Activated CD8-positive, alpha-beta memory T cell treated with anti-CD3 and anti-CD28 coated beads, Interleukin-2, amount 50 U/mL, for 48 hours (primary cell): Measurements from ENCODE around the gene PIGZ.

Experiments used
- DNase-seq: peaks from one replicate; pipeline ENCODE4 v3.0.0-alpha.2; 2020

PIGZ gene

GRCh38 chr3:197001972-197002700, 33.5 kb upstream of the PIGZ start:
- DNase-seq: no peak

GRCh38 chr3:197001106-197001971, 32.7 kb upstream of the PIGZ start:
- DNase-seq: no peak

- no peak for DNase-seq
These were observed 31.6 kb upstream of the PIGZ start for GRCh38 chr3:197000211-197000610.

GRCh38 chr3:196998966-196999760, 30.5 kb upstream of the PIGZ start:
- no peak for DNase-seq

- DNase-seq: no peak
These were observed 28.7 kb upstream of the PIGZ start for GRCh38 chr3:196997311-196997710.

- DNase-seq: no peak
These were observed 28.0 kb upstream of the PIGZ start for GRCh38 chr3:196996454-196997265.

- DNase-seq: no peak
These were observed 27.2 kb upstream of the PIGZ start for GRCh38 chr3:196995646-196996355.

- DNase-seq: no peak
These were observed 26.4 kb upstream of the PIGZ start for GRCh38 chr3:196995027-196995426.

- no peak for DNase-seq
These were observed 25.4 kb upstream of the PIGZ start for GRCh38 chr3:196994056-196994455.

GRCh38 chr3:196992461-196993065, 23.9 kb upstream of the PIGZ start:
- DNase-seq: no peak

GRCh38 chr3:196991581-196992460, 23.2 kb upstream of the PIGZ start:
- no peak for DNase-seq

- no peak for DNase-seq
These were observed 22.0 kb upstream of the PIGZ start for GRCh38 chr3:196990601-196991007.

GRCh38 chr3:196989721-196990262, 21.2 kb upstream of the PIGZ start:
- DNase-seq: no peak

GRCh38 chr3:196988241-196989029, 19.8 kb upstream of the PIGZ start:
- DNase-seq: no peak

GRCh38 chr3:196987022-196987421, 18.4 kb upstream of the PIGZ start:
- no peak for DNase-seq

- no peak for DNase-seq
These were observed 17.6 kb upstream of the PIGZ start for GRCh38 chr3:196985954-196986885.

- no peak for DNase-seq
These were observed 16.7 kb upstream of the PIGZ start for GRCh38 chr3:196985298-196985697.

GRCh38 chr3:196983186-196983585, 14.6 kb upstream of the PIGZ start:
- DNase-seq: no peak
